ENCODE measurements around the gene NECAB2. TPM values are rescaled to one million over a fixed set of nuclear protein-coding genes. Genes with fewer than 3 reads are reported as not detected.

NECAB2 gene
- polyA plus RNA-seq, 2 of the 4 experiments (the other 2 are of a cell fraction) = 1.1 to 1.4 TPM

DNA sequence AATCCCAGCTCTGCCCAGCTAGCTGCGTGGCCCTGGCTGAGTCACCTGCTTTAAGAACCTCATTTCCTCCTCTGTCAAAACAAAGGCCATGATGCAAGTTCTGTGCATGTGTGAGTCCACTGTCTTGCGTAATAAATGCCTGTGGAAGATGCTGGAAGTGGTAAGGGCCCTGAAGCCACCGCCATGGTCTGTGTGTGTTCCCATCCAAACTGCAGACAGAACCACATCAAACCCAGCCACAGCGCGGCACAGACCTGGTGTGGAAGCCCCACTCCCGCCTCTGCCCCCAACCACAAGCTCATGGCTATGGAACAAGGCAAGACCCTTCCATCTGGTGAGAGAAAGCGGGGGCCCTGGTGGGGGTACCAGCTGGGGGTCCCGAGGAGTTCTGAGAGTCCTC is 26.0 kb downstream of the NECAB2 start (continued):
- TF ChIP-seq EHMT2 (IDR thresholded peaks at IDR 0.05; ENCODE audit: low read depth) = no peak
- no peak for TF ChIP-seq ESRRA (IDR thresholded peaks at IDR 0.05; ENCODE audit: borderline replicate concordance, low read length)
- TF ChIP-seq BHLHE40 (IDR thresholded peaks at IDR 0.05; ENCODE audit: low read depth, low read length) = no peak
- no peak for TF ChIP-seq SMC3 (IDR thresholded peaks at IDR 0.05)
- peak; percentile 93 for TF ChIP-seq CEBPB (IDR thresholded peaks at IDR 0.05)
- no peak for TF ChIP-seq HOXB13 (CRISPR knock-in tag; IDR thresholded peaks at IDR 0.05; ENCODE audit: low read depth)
- no peak for TF ChIP-seq CBX8 (IDR thresholded peaks at IDR 0.05)
- TF ChIP-seq EP300 (IDR thresholded peaks at IDR 0.05) = no peak
- TF ChIP-seq RCOR1 (IDR thresholded peaks at IDR 0.05; ENCODE audit: low read depth, low read length) = no peak
- TF ChIP-seq, protein P1, sequence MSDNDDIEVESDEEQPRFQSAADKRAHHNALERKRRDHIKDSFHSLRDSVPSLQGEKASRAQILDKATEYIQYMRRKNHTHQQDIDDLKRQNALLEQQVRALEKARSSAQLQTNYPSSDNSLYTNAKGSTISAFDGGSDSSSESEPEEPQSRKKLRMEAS (IDR thresholded peaks at IDR 0.05) = peak; percentile 51
- TF ChIP-seq, protein P2, sequence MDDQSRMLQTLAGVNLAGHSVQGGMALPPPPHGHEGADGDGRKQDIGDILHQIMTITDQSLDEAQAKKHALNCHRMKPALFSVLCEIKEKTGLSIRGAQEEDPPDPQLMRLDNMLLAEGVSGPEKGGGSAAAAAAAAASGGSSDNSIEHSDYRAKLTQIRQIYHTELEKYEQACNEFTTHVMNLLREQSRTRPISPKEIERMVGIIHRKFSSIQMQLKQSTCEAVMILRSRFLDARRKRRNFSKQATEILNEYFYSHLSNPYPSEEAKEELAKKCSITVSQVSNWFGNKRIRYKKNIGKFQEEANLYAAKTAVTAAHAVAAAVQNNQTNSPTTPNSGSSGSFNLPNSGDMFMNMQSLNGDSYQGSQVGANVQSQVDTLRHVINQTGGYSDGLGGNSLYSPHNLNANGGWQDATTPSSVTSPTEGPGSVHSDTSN (IDR thresholded peaks at IDR 0.05) = no peak
- TF ChIP-seq HOXB5 (CRISPR knock-in tag; IDR thresholded peaks at IDR 0.05) = no peak

DNA sequence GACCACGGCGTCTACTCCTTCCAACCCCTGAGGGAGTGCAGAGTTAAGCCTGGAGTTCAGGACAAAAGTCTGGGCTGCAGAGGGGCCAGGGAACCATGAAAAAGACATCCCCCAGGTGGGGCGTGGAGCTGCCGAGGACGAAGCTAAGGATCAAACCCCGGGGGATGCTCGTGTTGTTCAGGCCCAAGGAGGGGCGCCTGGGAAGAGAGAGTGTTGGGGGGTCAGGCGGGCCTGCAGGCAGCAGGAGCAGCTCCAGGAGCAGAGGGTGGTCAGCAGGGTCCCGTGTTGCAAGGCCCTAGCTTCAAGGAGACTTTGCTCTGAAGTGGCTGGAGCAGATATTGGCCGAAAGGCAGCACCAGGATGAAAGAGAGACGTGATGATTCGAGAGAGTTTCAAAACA is 26.7 kb downstream of the NECAB2 start:
- H3K4me3 ChIP-seq = no peak overlapping the region
- POLR2A ChIA-PET = no interaction called here
- FAIRE-seq = no peak
- H3K4me1 ChIP-seq = peaks cover 19% of the 10 kb centered on the region
- peak overlapping the region; percentile 45 to 87; a peak in 4 of 6 replicates for H3K27ac ChIP-seq
- no peak for DNase-seq (ENCODE audit: low read depth in 1 of 2, low spot score in 1 of 2)
- ATAC-seq = no peak
- WGBS (ENCODE audit: missing lambda C conversion rate) = 85% methylated on average over 11 of the region's 13 CpGs
- CTCF ChIA-PET = interaction anchor here (1.0 to 2.6 kb wide), 10 partner anchors 11 to 90 kb away, joined by 3 to 9 read pairs (median 4); partner anchors contain the start of gene OSGIN1
- no peak overlapping the region for H3K4me2 ChIP-seq
- no peak for TF ChIP-seq NPAS2 (CRISPR knock-in tag; IDR thresholded peaks at IDR 0.05; ENCODE audit: borderline replicate concordance)
- TF ChIP-seq HOXB5 (CRISPR knock-in tag; IDR thresholded peaks at IDR 0.05) = no peak
- no peak for TF ChIP-seq BHLHE40 (IDR thresholded peaks at IDR 0.05; ENCODE audit: low read depth, low read length)
- no peak for TF ChIP-seq ESRRA (IDR thresholded peaks at IDR 0.05; ENCODE audit: borderline replicate concordance, low read length)
- no peak for TF ChIP-seq MAZ (IDR thresholded peaks at IDR 0.05; ENCODE audit: borderline replicate concordance, low read depth, low read length)
- no peaks in the 10 kb centered on the region for H3K9me3 ChIP-seq

DNA sequence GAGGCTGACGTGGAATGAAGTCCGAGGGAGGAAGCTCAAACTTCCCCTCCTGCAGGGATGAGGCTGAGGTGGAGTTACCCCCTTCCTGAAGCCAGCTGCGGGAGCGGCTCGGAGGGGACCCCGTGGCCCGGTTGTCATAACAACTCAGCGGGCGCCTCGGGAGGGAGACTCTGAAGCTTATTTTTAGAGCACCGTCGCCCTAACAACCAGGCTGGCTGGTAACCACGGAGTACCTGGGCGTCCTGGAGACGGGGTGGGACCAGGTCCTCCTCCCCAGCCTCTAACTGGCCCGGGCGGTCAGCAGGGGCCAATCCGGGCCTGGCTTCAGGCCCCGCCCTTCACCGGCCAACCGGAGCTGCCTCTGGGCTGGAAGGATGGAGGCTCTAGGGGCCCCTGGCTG is 27.7 kb downstream of the NECAB2 start:
- TF ChIP-seq ZFP36 (IDR thresholded peaks at IDR 0.05; ENCODE audit: borderline replicate concordance, partially characterized antibody) = no peak
- TF ChIP-seq EHF (CRISPR knock-in tag; IDR thresholded peaks at IDR 0.05) = no peak
- Histone ChIP-seq H3K4me3 (no peak overlapping the region), H3K4me2 (no peak overlapping the region), H3K4me1 (peaks cover 19% of the 10 kb centered on the region), H3K9me3 (no peaks in the 10 kb centered on the region), H3K27ac (no peak overlapping the region)
- DNase-seq (ENCODE audit: low read depth in 1 of 2, low spot score in 1 of 2) (no peak), ATAC-seq (peak in 1 of 2 experiments; percentile 37; a peak in 3 of 6 replicates), FAIRE-seq (no peak)
- 90% methylated on average over 15 of the region's 21 CpGs for WGBS (ENCODE audit: missing lambda C conversion rate)
- ChIA-PET CTCF (interaction anchor here (0.9 to 2.6 kb wide), 9 partner anchors 9 to 489 kb away, joined by 3 to 9 read pairs (median 5); partner anchors contain the start of gene OSGIN1), POLR2A (no interaction called here)

DNA sequence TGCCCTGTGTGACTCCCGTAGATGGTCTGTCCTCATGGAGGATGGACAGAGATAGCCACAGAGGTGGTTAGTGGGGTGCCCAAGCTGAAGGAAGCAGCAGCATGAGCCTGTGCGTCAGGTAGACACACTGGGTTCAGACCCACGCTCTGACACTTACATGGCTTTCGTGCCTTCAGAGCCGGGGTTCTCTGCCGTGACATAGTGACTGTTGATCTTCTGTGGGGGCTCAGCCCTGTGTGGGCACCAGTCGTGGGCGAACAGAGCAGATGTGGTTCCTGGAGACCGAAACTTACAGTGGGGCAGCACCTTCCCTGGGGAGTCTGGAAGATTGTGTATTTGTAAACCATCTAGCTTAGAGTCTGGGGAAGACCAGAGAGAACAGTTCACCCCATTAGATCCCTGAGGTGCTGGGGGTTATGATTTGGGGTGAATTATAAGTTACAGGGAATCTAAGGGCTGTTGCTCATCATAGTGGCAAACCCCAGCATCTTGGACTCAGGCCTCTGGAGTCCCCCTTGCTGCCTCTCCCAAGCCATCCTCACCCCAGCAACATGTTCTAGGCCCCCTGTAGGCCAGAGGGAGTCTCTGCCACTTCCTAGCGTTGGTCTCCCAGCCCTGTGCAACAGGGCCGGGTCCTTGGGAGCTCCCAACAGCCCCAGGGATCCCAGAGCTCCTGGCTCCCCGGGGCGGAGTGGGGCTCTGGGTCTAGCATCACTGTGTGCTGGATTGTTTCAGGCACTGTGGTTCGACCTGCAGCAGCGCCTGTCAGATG is 28.6 kb downstream of the NECAB2 start:
- DNase-seq (ENCODE audit: low read depth in 1 of 2, low spot score in 1 of 2) (peak in 1 of 2 experiments; percentile 23), ATAC-seq (peak; percentile 51 to 83; a peak in 3 of 6 replicates), FAIRE-seq (no peak)
- CTCF ChIA-PET = interaction anchor here (0.9 to 2.6 kb wide), 8 partner anchors 10 to 488 kb away, joined by 3 to 9 read pairs (median 4); partner anchors contain the start of gene OSGIN1
- POLR2A ChIA-PET = no interaction called here
- Histone ChIP-seq H3K4me1 (peaks cover 19% of the 10 kb centered on the region), H3K9me3 (no peaks in the 10 kb centered on the region), H3K4me2 (no peak overlapping the region), H3K27ac (no peak overlapping the region), H3K4me3 (no peak overlapping the region)
- TF ChIP-seq, protein P3, sequence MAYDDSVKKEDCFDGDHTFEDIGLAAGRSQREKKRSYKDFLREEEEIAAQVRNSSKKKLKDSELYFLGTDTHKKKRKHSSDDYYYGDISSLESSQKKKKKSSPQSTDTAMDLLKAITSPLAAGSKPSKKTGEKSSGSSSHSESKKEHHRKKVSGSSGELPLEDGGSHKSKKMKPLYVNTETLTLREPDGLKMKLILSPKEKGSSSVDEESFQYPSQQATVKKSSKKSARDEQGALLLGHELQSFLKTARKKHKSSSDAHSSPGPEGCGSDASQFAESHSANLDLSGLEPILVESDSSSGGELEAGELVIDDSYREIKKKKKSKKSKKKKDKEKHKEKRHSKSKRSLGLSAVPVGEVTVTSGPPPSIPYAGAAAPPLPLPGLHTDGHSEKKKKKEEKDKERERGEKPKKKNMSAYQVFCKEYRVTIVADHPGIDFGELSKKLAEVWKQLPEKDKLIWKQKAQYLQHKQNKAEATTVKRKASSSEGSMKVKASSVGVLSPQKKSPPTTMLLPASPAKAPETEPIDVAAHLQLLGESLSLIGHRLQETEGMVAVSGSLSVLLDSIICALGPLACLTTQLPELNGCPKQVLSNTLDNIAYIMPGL (CRISPR knock-in tag; IDR thresholded peaks at IDR 0.05; ENCODE audit: borderline replicate concordance) = no peak
- TF ChIP-seq SMC3 (IDR thresholded peaks at IDR 0.05) = no peak
- TF ChIP-seq JUN (IDR thresholded peaks at IDR 0.05) = no peak
- no peak for TF ChIP-seq TFCP2L1 (CRISPR knock-in tag; IDR thresholded peaks at IDR 0.05)
- no peak for TF ChIP-seq HOXB5 (CRISPR knock-in tag; IDR thresholded peaks at IDR 0.05)
- no peak for TF ChIP-seq RARB (CRISPR knock-in tag; IDR thresholded peaks at IDR 0.05)
- no peak for TF ChIP-seq SREBF2 (IDR thresholded peaks at IDR 0.05)
- 77% methylated on average over 11 of the region's 15 CpGs for WGBS (ENCODE audit: missing lambda C conversion rate)

Data from A549 (cell line).